ENCODE measurements around the gene GJC2.
"Not testable (repeated sequence)": the region's sequence is repeated elsewhere in the genome, so short reads cannot be mapped to it uniquely, and the experiment has no call there.

GJC2 gene

GRCh38 chr1:228149406-228150119, at the start of gene GJC2:
Gene GJC2 (plus strand): TSS chr1:228149930. CDS start chr1:228157759, 7,829 bp downstream.
- DNase-seq = no peak

GRCh38 chr1:228100822-228101613, 48.7 kb upstream of the GJC2 start:
- no peak for DNase-seq

- no peak for DNase-seq
Measured at GRCh38 chr1:228101614-228101993, 48.1 kb upstream of the GJC2 start.

GRCh38 chr1:228101994-228102790, 47.5 kb upstream of the GJC2 start:
- no peak for DNase-seq

GRCh38 chr1:228102791-228103620, 46.7 kb upstream of the GJC2 start, which contains the start of gene C1orf35:
Gene C1orf35 (minus strand): TSS chr1:228103325. CDS start chr1:228103227, 98 bp downstream.
- DNase-seq = peak; percentile 71

- DNase-seq = no peak
Measured at GRCh38 chr1:228104526-228105269, 45.0 kb upstream of the GJC2 start.

- no peak for DNase-seq
Measured at GRCh38 chr1:228105270-228105995, 44.3 kb upstream of the GJC2 start.

- no peak for DNase-seq
Measured at GRCh38 chr1:228105996-228106799, 43.5 kb upstream of the GJC2 start.

- no peak for DNase-seq
Measured at GRCh38 chr1:228106800-228107054, 43.0 kb upstream of the GJC2 start.

- DNase-seq = no peak
Measured at GRCh38 chr1:228107636-228108035, 42.1 kb upstream of the GJC2 start.

GRCh38 chr1:228108055-228108690, 41.6 kb upstream of the GJC2 start:
- DNase-seq = no peak

- no peak for DNase-seq
Measured at GRCh38 chr1:228108742-228109072, 41.0 kb upstream of the GJC2 start.

GRCh38 chr1:228109073-228109961, 40.4 kb upstream of the GJC2 start, which contains the start of gene MRPL55:
Gene MRPL55 (minus strand): TSS chr1:228109299. CDS start chr1:228108260, 1,039 bp downstream.
- peak; percentile 89 for DNase-seq

GRCh38 chr1:228109962-228110488, 39.7 kb upstream of the GJC2 start:
- DNase-seq = peak; percentile 50

GRCh38 chr1:228110556-228110955, 39.2 kb upstream of the GJC2 start:
- DNase-seq = no peak

GRCh38 chr1:228111315-228111714, 38.4 kb upstream of the GJC2 start:
- not testable (repeated sequence) for DNase-seq

GRCh38 chr1:228112167-228112566, 37.6 kb upstream of the GJC2 start:
- DNase-seq = no peak

GRCh38 chr1:228112617-228113016, 37.1 kb upstream of the GJC2 start:
- DNase-seq = no peak

- no peak for DNase-seq
Measured at GRCh38 chr1:228114827-228115226, 34.9 kb upstream of the GJC2 start.

Data from kidney glomerular epithelial cell (primary cell).